ENCODE measurements around the gene MRPL38. TPM values are rescaled to one million over a fixed set of nuclear protein-coding genes. Genes with fewer than 3 reads are reported as not detected.
A peak's percentile ranks its signal among the peaks of the same experiment; 100 is the strongest.

The MRPL38 gene
- total and polyA plus RNA-seq, 2 donors (not counting 1 experiment from before 2014, with no cell fraction given): 126 to 127 TPM

GRCh38 chr17:75856062-75856756 is 48.5 kb downstream of the MRPL38 start:
- Histone ChIP-seq H3K36me3 (replicated peaks in 1 of 2; ENCODE audit: control extremely low read depth in 1 of 2, control insufficient read depth in 1 of 2, extremely low read depth in 1 of 2, insufficient read depth in 2 of 2, low read length in 1 of 2) (peaks cover 3 to 10% of the 10 kb centered on the region in 2 experiments), H3K4me3 (ENCODE audit: control extremely low read depth in 1 of 5, extremely low read depth in 1 of 5, insufficient read depth in 1 of 5, low read depth in 2 of 5, low read length in 4 of 5) (peak overlapping the region; percentile 46 to 98 (median 94)), H2AFZ (ENCODE audit: insufficient read depth, low read depth, low read length, poor library complexity, severe bottlenecking) (peak overlapping the region; percentile 76), H3K27me3 (replicated peaks in 1 of 4; ENCODE audit: control extremely low read depth in 1 of 4, control insufficient read depth in 3 of 4, insufficient read depth in 4 of 4, low read length in 3 of 4) (no peaks in the 10 kb centered on the region), H4K20me1 (ENCODE audit: control insufficient read depth, insufficient read depth, low read length, poor library complexity, severe bottlenecking) (no peaks in the 10 kb centered on the region), H3K79me2 (ENCODE audit: control insufficient read depth, insufficient read depth, low read length) (peaks cover 40% of the 10 kb centered on the region), H3K4me1 (ENCODE audit: control insufficient read depth in 2 of 2, insufficient read depth in 2 of 2, low read length in 2 of 2) (peaks cover 34 to 56% of the 10 kb centered on the region in 2 donors), H3K9me3 (ENCODE audit: control extremely low read depth in 1 of 3, control insufficient read depth in 2 of 3, insufficient read depth in 1 of 3, low read length in 2 of 3) (no peaks in the 10 kb centered on the region), H3K27ac (ENCODE audit: low read length in 2 of 2) (peak overlapping the region; percentile 89 to 92), H3K9ac (ENCODE audit: low read length) (peak overlapping the region; percentile 95), H3K4me2 (replicated peaks; ENCODE audit: low read depth, low read length, poor library complexity, severe bottlenecking) (peak overlapping the region; percentile 85)
- Mint-ChIP-seq H3K27me3 (no peaks in the 10 kb centered on the region), H3K4me1 (peaks cover 42% of the 10 kb centered on the region), H3K27ac (no peak overlapping the region), H3K4me3 (no peak overlapping the region), H3K9me3 (ENCODE audit: insufficient read depth) (no peaks in the 10 kb centered on the region)
- POLR2A ChIA-PET: interaction anchor here (0.6 to 3.6 kb wide), 14 partner anchors 11 to 768 kb away, joined by 3 to 82 read pairs (median 8); partner anchors contain the start of genes GALK1, TRIM47, TRIM65 and UNC13D
- no peak for DNase-seq
- TF ChIP-seq EZH2 (IDR thresholded peaks at IDR 0.05; ENCODE audit: borderline replicate concordance, insufficient read depth, low read depth, low read length, poor library complexity, severe bottlenecking): no peak
- peak; percentile 2 for TF ChIP-seq CTCF (IDR thresholded peaks at IDR 0.05)
- WGBS (ENCODE audit: insufficient coverage): under 1% methylated on average over 18 of the region's 24 CpGs
- intact Hi-C loops (cut with micrococcal nuclease): loop anchor here (5.0 to 10.0 kb wide), 2 partner anchors 191 to 246 kb away; partner anchors contain the start of genes EXOC7, RECQL5 and SAP30BP
- CTCF ChIA-PET: interaction anchor here (0.7 to 4.1 kb wide), 14 partner anchors 12 to 400 kb away, joined by 3 to 53 read pairs (median 12); partner anchors contain the start of genes ACOX1, GALK1, MRPL38 and TEN1
- ATAC-seq (ENCODE audit: low read depth): no peak
